RWPE2 (cell line): ENCODE measurements around the gene PUM2.

Experiments
- ATAC-seq: fragments of 200-7000 bp; cut with Tn5 transposase; 3 replicates; pipeline ENCODE4 v1.9.1; 2021; ENCODE audit warnings: low read depth
- DNase-seq: peaks from one replicate; pipeline ENCODE4 v3.0.0-alpha.2; 2020; ENCODE audit warnings: low spot score
- H3K27ac ChIP-seq: fragments of 450-650 bp; 2 replicates; pipeline ENCODE4 v1.5.1; 2017; ENCODE audit warnings: mild to moderate bottlenecking; ENCODE audit not compliant: poor library complexity, severe bottlenecking
- H3K27me3 ChIP-seq: fragments of 250-450 bp; sonication (Bioruptor Pico); 2 replicates; pipeline ENCODE4 v1.5.1; 2021; ENCODE audit warnings: mild to moderate bottlenecking, moderate library complexity; ENCODE audit not compliant: insufficient read depth, poor library complexity, severe bottlenecking
- H3K36me3 ChIP-seq: fragments of 250-450 bp; sonication (Bioruptor Pico); 2 replicates; pipeline ENCODE4 v1.5.1; 2020; ENCODE audit warnings: low read depth, mild to moderate bottlenecking, moderate library complexity
- H3K4me1 ChIP-seq: fragments of 250-450 bp; sonication (Bioruptor Pico); 2 replicates; pipeline ENCODE4 v1.5.1; 2021; ENCODE audit warnings: mild to moderate bottlenecking, moderate library complexity; ENCODE audit not compliant: insufficient read depth, poor library complexity, severe bottlenecking
- H3K4me3 ChIP-seq: fragments of 250-450 bp; sonication (Bioruptor Pico); 2 replicates; pipeline ENCODE4 v1.5.1; 2021; ENCODE audit warnings: mild to moderate bottlenecking, moderate library complexity; ENCODE audit not compliant: severe bottlenecking
- H3K9me3 ChIP-seq: fragments of 250-450 bp; sonication (Bioruptor Pico); 2 replicates; pipeline ENCODE4 v1.5.1; 2021; ENCODE audit warnings: mild to moderate bottlenecking, moderate library complexity; ENCODE audit not compliant: severe bottlenecking
- CTCF ChIP-seq: fragments of 450-650 bp; IDR thresholded peaks from one replicate; pipeline ENCODE4 v1.5.1; 2017; ENCODE audit warnings: mild to moderate bottlenecking, moderate library complexity; ENCODE audit not compliant: poor library complexity, severe bottlenecking

Gene PUM2

GRCh38 chr2:20352581-20353216, 2.1 kb upstream of the PUM2 start:
- no peaks in the 10 kb centered on the region for H3K9me3 ChIP-seq
- ATAC-seq: no peak
- H3K4me1 ChIP-seq: peaks cover 49% of the 10 kb centered on the region
- no peak for DNase-seq
- peaks cover 18% of the 10 kb centered on the region for H3K36me3 ChIP-seq
- no peak overlapping the region for H3K4me3 ChIP-seq
- no peak for TF ChIP-seq CTCF
- H3K27ac ChIP-seq: peak overlapping the region; percentile 85
- no peaks in the 10 kb centered on the region for H3K27me3 ChIP-seq

- no peak for ATAC-seq
- H3K27ac ChIP-seq: peak overlapping the region; percentile 85
- no peak for DNase-seq
- no peaks in the 10 kb centered on the region for H3K9me3 ChIP-seq
- H3K27me3 ChIP-seq: no peaks in the 10 kb centered on the region
- peaks cover 23% of the 10 kb centered on the region for H3K36me3 ChIP-seq
- H3K4me3 ChIP-seq: no peak overlapping the region
- TF ChIP-seq CTCF: no peak
- peaks cover 54% of the 10 kb centered on the region for H3K4me1 ChIP-seq
Observed at GRCh38 chr2:20352230-20352578, 1.6 kb upstream of the PUM2 start.

- no peak for TF ChIP-seq CTCF
- Histone ChIP-seq H3K36me3 (peaks cover 28% of the 10 kb centered on the region), H3K4me3 (peak overlapping the region; percentile 35), H3K27ac (peak overlapping the region; percentile 85), H3K27me3 (no peaks in the 10 kb centered on the region), H3K4me1 (peaks cover 58% of the 10 kb centered on the region), H3K9me3 (no peaks in the 10 kb centered on the region)
- ATAC-seq: no peak
- DNase-seq: no peak
Observed at GRCh38 chr2:20351555-20352229, 1.0 kb upstream of the PUM2 start.

GRCh38 chr2:20350041-20350712, 467 bp downstream of the PUM2 start:
- H3K4me1 ChIP-seq: peaks cover 45% of the 10 kb centered on the region
- DNase-seq (no peak), ATAC-seq (peak; percentile 33)
- H3K27ac ChIP-seq: peak overlapping the region; percentile 85
- no peak for TF ChIP-seq CTCF
- H3K9me3 ChIP-seq: no peaks in the 10 kb centered on the region
- peak overlapping the region; percentile 75 for H3K4me3 ChIP-seq
- no peaks in the 10 kb centered on the region for H3K27me3 ChIP-seq
- peaks cover 35% of the 10 kb centered on the region for H3K36me3 ChIP-seq
